ENCODE measurements around the gene ODC1.

- TF ChIP-seq TCF12 (IDR thresholded peaks at IDR 0.05; ENCODE audit: low read depth), result no peak
- no peak for TF ChIP-seq CEBPB (IDR thresholded peaks at IDR 0.05)
- no peak for TF ChIP-seq ZBTB7A (IDR thresholded peaks at IDR 0.05; ENCODE audit: low read depth)
- TF ChIP-seq EP300 (IDR thresholded peaks at IDR 0.05; ENCODE audit: borderline replicate concordance), result no peak
- no peak for TF ChIP-seq MAX (IDR thresholded peaks at IDR 0.05)
- TF ChIP-seq TAF1 (IDR thresholded peaks at IDR 0.05; ENCODE audit: low read depth), result no peak
- no peak for TF ChIP-seq YY1 (IDR thresholded peaks at IDR 0.05; ENCODE audit: low read depth)
- no peak for TF ChIP-seq RAD21 (IDR thresholded peaks at IDR 0.05; ENCODE audit: low read depth)
- TF ChIP-seq FOXM1 (IDR thresholded peaks at IDR 0.05; ENCODE audit: borderline replicate concordance, low read depth), result no peak
These were observed 25.3 kb downstream of the ODC1 start for GRCh38 chr2:10422732-10423399.

Data from Ishikawa (cell line).